Fibroblast of lung (primary cell): ENCODE measurements around the gene CREB5. TPM values are rescaled to one million over a fixed set of nuclear protein-coding genes. Genes with fewer than 3 reads are reported as not detected.

Experiments
- DNase-seq, 2 donors: peaks; one replicate each; pipeline versions ENCODE4 v3.0.0 to v3.0.0-alpha.2; 2010; ENCODE audit warnings: low read depth in 2 of 2
- H2AFZ ChIP-seq: 2 replicates; pipeline ENCODE4 v1.5.1; 2012; ENCODE audit warnings: low read length, control low read depth, inconsistent platforms
- H3K27ac ChIP-seq: 2 replicates; pipeline ENCODE4 v1.5.1; 2011; ENCODE audit warnings: low read length, control low read depth; ENCODE audit not compliant: insufficient read depth
- H3K27me3 ChIP-seq: 2 replicates; pipeline ENCODE4 v1.5.1; 2011; ENCODE audit warnings: mild to moderate bottlenecking, low read length; ENCODE audit not compliant: control insufficient read depth, insufficient read depth
- H3K36me3 ChIP-seq: 2 replicates; pipeline ENCODE4 v1.5.1; 2011; ENCODE audit warnings: low read length; ENCODE audit not compliant: control insufficient read depth, insufficient read depth
- H3K4me1 ChIP-seq: 2 replicates; pipeline ENCODE4 v1.5.1; 2011; ENCODE audit warnings: low read length; ENCODE audit not compliant: control insufficient read depth, insufficient read depth; ENCODE audit errors: extremely low read depth
- H3K4me2 ChIP-seq: 2 replicates; pipeline ENCODE4 v1.5.1; 2011; ENCODE audit warnings: low read length, control low read depth; ENCODE audit not compliant: insufficient read depth; ENCODE audit errors: extremely low read depth
- H3K4me3 ChIP-seq, 4 experiments: fragments of 200-600 bp in 1 of 4; sonication (generic) in 1 of 4; replicated peaks in 1 of 4; 2 replicates each; pipeline ENCODE4 v1.5.1; 2011 to 2016; ENCODE audit warnings: low read length in 4 of 4, low read depth in 3 of 4, mild to moderate bottlenecking in 3 of 4, control low read depth in 2 of 4, inconsistent platforms in 1 of 4, mixed read lengths in 1 of 4; ENCODE audit not compliant: insufficient read depth in 1 of 4; ENCODE audit errors: control extremely low read depth in 1 of 4
- H3K79me2 ChIP-seq: 2 replicates; pipeline ENCODE4 v1.5.1; 2012; ENCODE audit warnings: mild to moderate bottlenecking, low read length, inconsistent platforms; ENCODE audit not compliant: control insufficient read depth, insufficient read depth
- H3K9ac ChIP-seq: 2 replicates; pipeline ENCODE4 v1.5.1; 2011; ENCODE audit warnings: mild to moderate bottlenecking, low read length, control low read depth; ENCODE audit not compliant: insufficient read depth
- H3K9me3 ChIP-seq: 2 replicates; pipeline ENCODE4 v1.5.1; 2012; ENCODE audit warnings: low read depth, low read length; ENCODE audit not compliant: control insufficient read depth, insufficient read depth
- H4K20me1 ChIP-seq: 2 replicates; pipeline ENCODE4 v1.5.1; 2011; ENCODE audit warnings: low read length; ENCODE audit not compliant: control insufficient read depth, insufficient read depth; ENCODE audit errors: extremely low read depth
- EZH2 ChIP-seq: IDR thresholded peaks from 2 replicates; pipeline ENCODE4 v1.5.1; 2012; ENCODE audit warnings: low read length, control low read depth, mild to moderate bottlenecking; ENCODE audit errors: missing control alignments
- polyA plus RNA-seq, 2 donors: library from polyadenylated mRNA; depleted of rRNA in 1 of 2; stranded (reverse) in 1 of 2; unstranded in 1 of 2; fragments of >200 nt; gene quantifications; 2 replicates each; pipeline ENCODE4 v1.2.1, GENCODE V29; 2011 to 2012; ENCODE audit warnings: missing spikeins in 1 of 2
- total RNA-seq: library from RNA; depleted of rRNA; stranded (reverse); fragments of >200 nt; gene quantifications from 2 replicates; pipeline ENCODE4 v1.2.1, GENCODE V29; 2014
- TF ChIP-seq, protein P1 (sequence below), 2 donors: IDR thresholded peaks in 1 of 2; conservative IDR thresholded peaks in 1 of 2; 1 replicate in 1 of 2; 2 replicates in 1 of 2; pipeline ENCODE4 v1.5.1; 2011 to 2012; ENCODE audit warnings: low read length in 2 of 2, control low read depth in 1 of 2, inconsistent platforms in 1 of 2, low read depth in 1 of 2, mild to moderate bottlenecking in 1 of 2

Gene CREB5
- total and polyA plus RNA-seq, 2 donors (not counting 1 experiment from before 2014, with no cell fraction given): 8.2 to 28.4 TPM

DNA sequence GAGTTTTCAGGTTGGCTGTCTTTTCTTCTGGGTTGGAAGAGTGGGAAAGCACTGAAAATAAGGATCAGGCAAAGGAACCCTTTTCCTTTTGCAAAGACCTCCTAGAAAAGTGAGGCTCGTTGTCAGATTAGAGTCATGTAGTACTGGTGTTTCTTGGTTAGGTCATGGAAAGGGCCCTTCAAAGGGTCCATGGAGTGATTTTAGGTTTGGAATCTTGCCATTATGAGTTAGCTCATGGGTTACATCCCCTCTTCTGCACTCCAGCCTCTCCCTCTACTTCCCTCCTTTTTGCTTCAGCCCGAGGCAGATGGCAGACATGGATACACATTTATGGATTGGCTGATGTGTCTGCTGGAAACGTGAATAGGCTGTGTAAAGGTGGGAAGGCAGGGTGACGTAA is 47.0 kb downstream of the CREB5 start:
- no peaks in the 10 kb centered on the region for H3K36me3 ChIP-seq
- peaks cover 2% of the 10 kb centered on the region for H3K27me3 ChIP-seq
- H3K4me1 ChIP-seq: no peaks in the 10 kb centered on the region
- H3K79me2 ChIP-seq: no peaks in the 10 kb centered on the region
- no peak overlapping the region for H2AFZ ChIP-seq
- no peak overlapping the region for H3K4me2 ChIP-seq
- H3K9me3 ChIP-seq: no peaks in the 10 kb centered on the region
- no peak overlapping the region for H3K4me3 ChIP-seq
- DNase-seq: no peak
- no peak overlapping the region for H3K9ac ChIP-seq
- H4K20me1 ChIP-seq: no peaks in the 10 kb centered on the region
- no peak overlapping the region for H3K27ac ChIP-seq
- TF ChIP-seq, protein P1, sequence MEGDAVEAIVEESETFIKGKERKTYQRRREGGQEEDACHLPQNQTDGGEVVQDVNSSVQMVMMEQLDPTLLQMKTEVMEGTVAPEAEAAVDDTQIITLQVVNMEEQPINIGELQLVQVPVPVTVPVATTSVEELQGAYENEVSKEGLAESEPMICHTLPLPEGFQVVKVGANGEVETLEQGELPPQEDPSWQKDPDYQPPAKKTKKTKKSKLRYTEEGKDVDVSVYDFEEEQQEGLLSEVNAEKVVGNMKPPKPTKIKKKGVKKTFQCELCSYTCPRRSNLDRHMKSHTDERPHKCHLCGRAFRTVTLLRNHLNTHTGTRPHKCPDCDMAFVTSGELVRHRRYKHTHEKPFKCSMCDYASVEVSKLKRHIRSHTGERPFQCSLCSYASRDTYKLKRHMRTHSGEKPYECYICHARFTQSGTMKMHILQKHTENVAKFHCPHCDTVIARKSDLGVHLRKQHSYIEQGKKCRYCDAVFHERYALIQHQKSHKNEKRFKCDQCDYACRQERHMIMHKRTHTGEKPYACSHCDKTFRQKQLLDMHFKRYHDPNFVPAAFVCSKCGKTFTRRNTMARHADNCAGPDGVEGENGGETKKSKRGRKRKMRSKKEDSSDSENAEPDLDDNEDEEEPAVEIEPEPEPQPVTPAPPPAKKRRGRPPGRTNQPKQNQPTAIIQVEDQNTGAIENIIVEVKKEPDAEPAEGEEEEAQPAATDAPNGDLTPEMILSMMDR (conservative IDR thresholded peaks at IDR 0.05 in 1 of 2, IDR thresholded peaks at IDR 0.05 in 1 of 2; ENCODE audit: low read depth in 1 of 2, low read length in 2 of 2): no peak
- no peak for TF ChIP-seq EZH2

DNA sequence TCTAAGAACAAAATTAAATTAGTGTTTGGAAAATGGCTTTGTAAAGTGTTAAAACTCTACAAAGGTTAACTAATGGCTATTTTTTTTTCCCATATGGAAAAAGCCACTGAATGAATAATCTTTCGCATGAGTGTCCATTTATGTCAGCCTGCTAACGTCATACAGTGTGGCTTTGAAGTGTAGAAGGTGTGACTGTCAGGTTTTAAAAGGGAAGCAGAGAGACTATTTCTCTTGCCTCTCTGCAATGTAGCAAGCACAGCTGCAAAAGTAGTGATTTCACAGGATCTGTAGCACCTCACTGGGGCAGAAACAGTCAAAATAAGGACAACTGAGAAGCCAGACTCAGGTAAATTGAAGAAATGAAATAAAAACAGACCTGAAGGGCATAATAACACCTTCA is 53.4 kb downstream of the CREB5 start:
- Histone ChIP-seq H3K4me2 (no peak overlapping the region), H3K9me3 (no peaks in the 10 kb centered on the region), H3K4me3 (no peak overlapping the region), H4K20me1 (no peaks in the 10 kb centered on the region), H3K9ac (no peak overlapping the region), H3K27me3 (peaks cover 1% of the 10 kb centered on the region), H2AFZ (no peak overlapping the region), H3K27ac (no peak overlapping the region), H3K36me3 (no peaks in the 10 kb centered on the region), H3K79me2 (no peaks in the 10 kb centered on the region), H3K4me1 (no peaks in the 10 kb centered on the region)
- DNase-seq: no peak
- TF ChIP-seq EZH2: no peak
- TF ChIP-seq, protein P1 (conservative IDR thresholded peaks at IDR 0.05 in 1 of 2, IDR thresholded peaks at IDR 0.05 in 1 of 2; ENCODE audit: low read depth in 1 of 2, low read length in 2 of 2): no peak

DNA sequence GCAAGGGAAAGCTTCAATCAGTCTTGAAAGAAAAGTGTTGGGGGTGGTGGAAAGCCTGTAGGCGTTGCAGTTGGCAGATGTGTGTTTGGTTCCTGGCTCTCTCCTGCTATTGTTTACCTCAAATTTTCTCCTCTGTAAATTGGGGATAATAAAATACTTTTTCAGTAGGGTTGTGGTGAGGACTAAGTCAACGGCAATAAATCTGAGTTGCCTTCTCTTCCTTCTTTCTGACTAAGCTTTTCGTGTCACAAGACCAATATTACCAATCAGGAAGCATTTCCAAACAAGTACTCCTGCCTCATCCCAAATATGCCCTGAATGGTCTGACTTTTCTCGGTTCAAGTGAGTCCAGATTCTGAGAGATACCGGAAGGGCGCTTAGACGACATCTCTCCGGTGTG is 54.0 kb downstream of the CREB5 start:
- no peak overlapping the region for H3K4me2 ChIP-seq
- H3K9me3 ChIP-seq: no peaks in the 10 kb centered on the region
- no peak overlapping the region for H2AFZ ChIP-seq
- no peak for DNase-seq
- no peak overlapping the region for H3K4me3 ChIP-seq
- H3K36me3 ChIP-seq: no peaks in the 10 kb centered on the region
- no peak for TF ChIP-seq EZH2
- TF ChIP-seq, protein P1 (conservative IDR thresholded peaks at IDR 0.05 in 1 of 2, IDR thresholded peaks at IDR 0.05 in 1 of 2; ENCODE audit: low read depth in 1 of 2, low read length in 2 of 2): no peak
- H3K9ac ChIP-seq: no peak overlapping the region
- H3K79me2 ChIP-seq: no peaks in the 10 kb centered on the region
- no peaks in the 10 kb centered on the region for H4K20me1 ChIP-seq
- no peaks in the 10 kb centered on the region for H3K4me1 ChIP-seq
- H3K27me3 ChIP-seq: no peaks in the 10 kb centered on the region
- no peak overlapping the region for H3K27ac ChIP-seq
